Activated naive CD8-positive, alpha-beta T cell treated with anti-CD3 and anti-CD28 coated beads for 36 hours (primary cell): ENCODE measurements around the gene ITPR2. TPM values are rescaled to one million over a fixed set of nuclear protein-coding genes. Genes with fewer than 3 reads are reported as not detected.
"Not testable (repeated sequence)": the region's sequence is repeated elsewhere in the genome, so short reads cannot be mapped to it uniquely, and the experiment has no call there.

Experiments used
- DNase-seq: peaks from one replicate; pipeline ENCODE4 v3.0.0; 2021
- H3K27ac Mint-ChIP-seq: one replicate; pipeline ENCODE4 v1.8.0; 2022; ENCODE audit warnings: mild to moderate bottlenecking, moderate library complexity, mixed read lengths
- H3K27me3 Mint-ChIP-seq: one replicate; pipeline ENCODE4 v1.8.0; 2022; ENCODE audit warnings: mild to moderate bottlenecking, mixed read lengths
- H3K36me3 Mint-ChIP-seq: one replicate; pipeline ENCODE4 v1.8.0; 2021; ENCODE audit warnings: mild to moderate bottlenecking, mixed read lengths
- H3K4me1 Mint-ChIP-seq: one replicate; pipeline ENCODE4 v1.8.0; 2021; ENCODE audit warnings: mixed read lengths
- H3K4me3 Mint-ChIP-seq: one replicate; pipeline ENCODE4 v1.8.0; 2022; ENCODE audit warnings: mild to moderate bottlenecking, moderate library complexity, mixed read lengths
- H3K9me3 Mint-ChIP-seq: one replicate; pipeline ENCODE4 v1.8.0; 2022; ENCODE audit warnings: mixed read lengths
- total RNA-seq, 2 experiments: library from RNA; stranded (reverse); gene quantifications; one replicate each; pipeline ENCODE4 v1.2.3, GENCODE V29; 2021

ITPR2 gene
- total RNA-seq, 2 experiments from 2014 or later: 27.3 TPM

- no peak for DNase-seq
- no peaks in the 10 kb centered on the region for H3K27me3 Mint-ChIP-seq
- H3K27ac Mint-ChIP-seq: no peak overlapping the region
- H3K4me1 Mint-ChIP-seq: peaks cover 18% of the 10 kb centered on the region
- H3K36me3 Mint-ChIP-seq: peaks cover 2% of the 10 kb centered on the region
- no peak overlapping the region for H3K4me3 Mint-ChIP-seq
- no peaks in the 10 kb centered on the region for H3K9me3 Mint-ChIP-seq
These were observed 3.2 kb upstream of the ITPR2 start for GRCh38 chr12:26836201-26836600.

- H3K4me3 Mint-ChIP-seq, H3K27me3 Mint-ChIP-seq, H3K27ac Mint-ChIP-seq: not testable (repeated sequence)
These were observed 1.6 kb upstream of the ITPR2 start for GRCh38 chr12:26834503-26835060.

GRCh38 chr12:26833743-26834490 is 923 bp upstream of the ITPR2 start:
- Mint-ChIP-seq H3K27ac (peak overlapping the region; percentile 73), H3K4me3 (peak overlapping the region; percentile 94), H3K36me3 (peaks cover 10% of the 10 kb centered on the region), H3K9me3 (no peaks in the 10 kb centered on the region), H3K27me3 (no peaks in the 10 kb centered on the region), H3K4me1 (peaks cover 29% of the 10 kb centered on the region)
- peak; percentile 32 for DNase-seq

More at GRCh38 chr12:26834503-26835060, 1.6 kb upstream of the ITPR2 start:
- H3K9me3 Mint-ChIP-seq, DNase-seq, H3K36me3 Mint-ChIP-seq: not testable (repeated sequence)
- peaks cover 26% of the 10 kb centered on the region for H3K4me1 Mint-ChIP-seq

- Mint-ChIP-seq H3K9me3 (no peaks in the 10 kb centered on the region), H3K36me3 (peaks cover 10% of the 10 kb centered on the region), H3K4me3 (peak overlapping the region; percentile 94), H3K4me1 (peaks cover 40% of the 10 kb centered on the region), H3K27ac (peak overlapping the region; percentile 95), H3K27me3 (no peaks in the 10 kb centered on the region)
- DNase-seq: peak; percentile 71
These were observed 808 bp downstream of the ITPR2 start for GRCh38 chr12:26831951-26832821.

- H3K27ac Mint-ChIP-seq: peak overlapping the region; percentile 53
- peaks cover 10% of the 10 kb centered on the region for H3K36me3 Mint-ChIP-seq
- H3K4me3 Mint-ChIP-seq: peak overlapping the region; percentile 71
- peak; percentile 4 for DNase-seq
- peaks cover 46% of the 10 kb centered on the region for H3K4me1 Mint-ChIP-seq
- no peaks in the 10 kb centered on the region for H3K9me3 Mint-ChIP-seq
- H3K27me3 Mint-ChIP-seq: no peaks in the 10 kb centered on the region
These were observed 2.0 kb downstream of the ITPR2 start for GRCh38 chr12:26830783-26831551.

- Mint-ChIP-seq H3K27ac (no peak overlapping the region), H3K9me3 (no peaks in the 10 kb centered on the region), H3K4me1 (peaks cover 53% of the 10 kb centered on the region), H3K4me3 (peak overlapping the region; percentile 71), H3K27me3 (no peaks in the 10 kb centered on the region), H3K36me3 (peaks cover 14% of the 10 kb centered on the region)
- DNase-seq: no peak
These were observed 2.6 kb downstream of the ITPR2 start for GRCh38 chr12:26830363-26830762.

- DNase-seq: no peak
- H3K4me3 Mint-ChIP-seq: no peak overlapping the region
- H3K9me3 Mint-ChIP-seq: no peaks in the 10 kb centered on the region
- no peak overlapping the region for H3K27ac Mint-ChIP-seq
- H3K27me3 Mint-ChIP-seq: no peaks in the 10 kb centered on the region
- H3K36me3 Mint-ChIP-seq: peaks cover 16% of the 10 kb centered on the region
- peaks cover 46% of the 10 kb centered on the region for H3K4me1 Mint-ChIP-seq
These were observed 4.5 kb downstream of the ITPR2 start for GRCh38 chr12:26828280-26829073.

- Mint-ChIP-seq H3K36me3 (peaks cover 20% of the 10 kb centered on the region), H3K27me3 (no peaks in the 10 kb centered on the region), H3K9me3 (no peaks in the 10 kb centered on the region), H3K4me1 (peaks cover 57% of the 10 kb centered on the region), H3K4me3 (no peak overlapping the region), H3K27ac (no peak overlapping the region)
- DNase-seq: no peak
These were observed 6.6 kb downstream of the ITPR2 start for GRCh38 chr12:26826437-26826836.

GRCh38 chr12:26825459-26826016 is 7.5 kb downstream of the ITPR2 start:
- Mint-ChIP-seq H3K4me1 (peaks cover 53% of the 10 kb centered on the region), H3K9me3 (no peaks in the 10 kb centered on the region), H3K27me3 (no peaks in the 10 kb centered on the region), H3K36me3 (peaks cover 14% of the 10 kb centered on the region), H3K4me3 (no peak overlapping the region), H3K27ac (no peak overlapping the region)
- no peak for DNase-seq

GRCh38 chr12:26823390-26823789 is 9.6 kb downstream of the ITPR2 start:
- Mint-ChIP-seq H3K36me3 (peaks cover 11% of the 10 kb centered on the region), H3K27me3 (no peaks in the 10 kb centered on the region), H3K27ac (no peak overlapping the region), H3K4me1 (peaks cover 43% of the 10 kb centered on the region), H3K9me3 (no peaks in the 10 kb centered on the region), H3K4me3 (no peak overlapping the region)
- no peak for DNase-seq

GRCh38 chr12:26822026-26822425 is 11.0 kb downstream of the ITPR2 start:
- no peaks in the 10 kb centered on the region for H3K27me3 Mint-ChIP-seq

GRCh38 chr12:26821212-26821701 is 11.7 kb downstream of the ITPR2 start:
- peaks cover 42% of the 10 kb centered on the region for H3K4me1 Mint-ChIP-seq

More at GRCh38 chr12:26822026-26822425, 11.0 kb downstream of the ITPR2 start:
- DNase-seq: no peak
- Mint-ChIP-seq H3K4me1 (peaks cover 45% of the 10 kb centered on the region), H3K4me3 (no peak overlapping the region), H3K27ac (no peak overlapping the region), H3K36me3 (peaks cover 15% of the 10 kb centered on the region), H3K9me3 (no peaks in the 10 kb centered on the region)

GRCh38 chr12:26818636-26819035 is 14.4 kb downstream of the ITPR2 start:
- peaks cover 33% of the 10 kb centered on the region for H3K4me1 Mint-ChIP-seq
- H3K9me3 Mint-ChIP-seq: no peaks in the 10 kb centered on the region
- peaks cover 9% of the 10 kb centered on the region for H3K36me3 Mint-ChIP-seq
- H3K27me3 Mint-ChIP-seq: no peaks in the 10 kb centered on the region
- H3K27ac Mint-ChIP-seq: no peak overlapping the region
- no peak overlapping the region for H3K4me3 Mint-ChIP-seq
- DNase-seq: no peak

More at GRCh38 chr12:26821212-26821701, 11.7 kb downstream of the ITPR2 start:
- H3K9me3 Mint-ChIP-seq: no peaks in the 10 kb centered on the region
- DNase-seq: no peak
- no peaks in the 10 kb centered on the region for H3K27me3 Mint-ChIP-seq
- H3K27ac Mint-ChIP-seq: no peak overlapping the region
- peaks cover 15% of the 10 kb centered on the region for H3K36me3 Mint-ChIP-seq
- H3K4me3 Mint-ChIP-seq: no peak overlapping the region
